Measurements from ENCODE around the gene VTI1A.

Gene VTI1A

GRCh38 chr10:112793202-112793921 lies 346.3 kb downstream of the VTI1A start:
- no peak for DNase-seq

GRCh38 chr10:112794201-112794600 lies 347.2 kb downstream of the VTI1A start:
- DNase-seq: no peak

DNA sequence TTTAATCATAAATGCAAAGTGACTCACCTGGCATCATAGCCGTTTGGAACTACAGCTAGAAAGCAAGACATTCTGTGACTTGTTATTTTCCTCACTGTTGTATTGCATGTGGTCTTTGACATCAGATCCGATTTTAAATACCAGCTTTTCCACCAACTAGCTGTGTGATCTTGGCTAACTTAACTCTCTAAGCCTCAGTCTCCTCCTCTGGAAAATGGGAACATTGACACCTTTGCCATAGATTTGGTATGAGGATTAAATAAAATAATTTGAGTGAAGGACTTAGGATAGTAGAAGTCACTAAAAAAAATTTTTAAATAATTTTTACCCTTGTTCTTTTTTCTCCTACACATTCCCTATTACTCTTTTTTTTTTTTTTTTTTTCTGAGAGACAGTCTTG lies 348.1 kb downstream of the VTI1A start:
- no peak for DNase-seq

- DNase-seq: no peak
Measured at GRCh38 chr10:112797197-112797596, 350.2 kb downstream of the VTI1A start.

DNA sequence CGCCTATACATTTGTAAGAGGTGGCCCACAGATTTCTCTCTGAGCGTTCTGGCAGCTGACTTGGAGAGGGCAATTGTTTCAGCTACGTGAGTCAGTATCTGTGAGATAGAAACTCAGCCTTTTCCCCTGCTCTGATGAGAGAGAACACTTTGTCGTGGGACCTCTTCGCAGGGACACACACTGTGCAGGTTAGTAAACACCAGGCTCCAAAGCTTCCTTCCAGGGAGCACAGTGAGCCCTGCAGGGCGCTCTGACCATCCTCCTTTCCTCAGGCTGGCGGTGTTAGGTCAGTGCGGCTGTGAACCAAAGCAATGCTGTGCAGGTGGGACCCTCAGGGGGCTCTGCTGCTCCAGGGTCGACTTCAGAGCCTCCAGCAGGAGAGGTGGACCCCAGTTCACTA lies 350.8 kb downstream of the VTI1A start:
- no peak for DNase-seq

GRCh38 chr10:112799038-112799437 lies 352.0 kb downstream of the VTI1A start:
- no peak for DNase-seq

DNA sequence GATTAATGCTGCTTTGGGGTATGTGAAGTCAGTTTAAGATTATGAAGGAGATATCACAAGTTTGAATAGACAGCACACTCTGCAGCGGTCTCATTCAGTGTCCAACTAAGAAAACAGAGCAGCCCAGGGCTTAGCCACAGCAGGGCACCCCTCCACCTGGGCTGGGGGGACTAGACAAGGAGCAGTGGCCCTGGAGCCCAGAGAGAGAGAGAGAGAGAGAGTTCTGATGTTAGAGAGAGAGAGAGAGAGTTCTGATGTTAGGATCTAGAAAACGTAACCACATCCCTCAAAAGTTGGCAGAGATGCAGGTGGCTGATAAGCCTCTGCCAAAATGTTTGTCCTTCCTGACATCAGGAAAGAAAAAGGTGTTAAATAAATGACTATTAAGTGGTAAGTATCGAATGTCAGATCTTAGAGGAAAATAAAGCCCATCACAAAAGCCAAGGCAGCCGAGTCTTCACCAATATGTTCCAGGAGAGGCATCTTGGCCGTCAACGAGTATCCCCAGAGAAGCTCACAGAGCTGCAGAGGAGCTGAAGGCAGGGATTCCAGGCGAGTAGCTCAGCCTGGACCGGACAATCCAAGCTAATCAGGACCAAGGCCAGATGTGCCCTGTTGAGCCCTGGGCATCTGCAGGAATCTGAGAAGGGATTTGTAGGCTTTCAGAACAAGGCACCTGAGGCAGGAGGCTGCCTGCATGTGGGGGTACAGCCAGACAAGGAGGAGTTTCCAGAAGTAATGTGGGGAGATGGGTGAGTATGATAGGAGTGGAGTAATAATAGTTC lies 352.9 kb downstream of the VTI1A start:
- no peak for DNase-seq

GRCh38 chr10:112801004-112801403 lies 354.0 kb downstream of the VTI1A start:
- no peak for DNase-seq

DNA sequence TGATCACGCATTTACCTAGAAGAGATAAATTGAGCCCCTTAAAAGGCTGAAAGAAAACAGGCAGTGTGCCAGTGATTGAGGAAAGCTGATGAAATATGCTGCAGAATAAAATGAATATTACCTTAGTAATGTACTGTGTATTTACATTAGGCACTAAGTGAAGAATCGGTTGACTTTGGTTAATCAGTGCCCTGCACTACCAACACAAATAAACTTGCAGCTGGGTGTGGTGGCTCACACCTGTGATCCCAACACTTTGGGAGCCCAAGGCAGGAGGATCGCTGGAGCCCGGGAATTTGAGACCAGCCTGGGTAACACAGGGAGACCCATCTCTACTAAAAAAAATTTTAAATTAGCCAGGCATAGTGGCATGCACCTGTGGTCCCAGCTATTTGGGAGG lies 354.7 kb downstream of the VTI1A start:
- DNase-seq: no peak

DNA sequence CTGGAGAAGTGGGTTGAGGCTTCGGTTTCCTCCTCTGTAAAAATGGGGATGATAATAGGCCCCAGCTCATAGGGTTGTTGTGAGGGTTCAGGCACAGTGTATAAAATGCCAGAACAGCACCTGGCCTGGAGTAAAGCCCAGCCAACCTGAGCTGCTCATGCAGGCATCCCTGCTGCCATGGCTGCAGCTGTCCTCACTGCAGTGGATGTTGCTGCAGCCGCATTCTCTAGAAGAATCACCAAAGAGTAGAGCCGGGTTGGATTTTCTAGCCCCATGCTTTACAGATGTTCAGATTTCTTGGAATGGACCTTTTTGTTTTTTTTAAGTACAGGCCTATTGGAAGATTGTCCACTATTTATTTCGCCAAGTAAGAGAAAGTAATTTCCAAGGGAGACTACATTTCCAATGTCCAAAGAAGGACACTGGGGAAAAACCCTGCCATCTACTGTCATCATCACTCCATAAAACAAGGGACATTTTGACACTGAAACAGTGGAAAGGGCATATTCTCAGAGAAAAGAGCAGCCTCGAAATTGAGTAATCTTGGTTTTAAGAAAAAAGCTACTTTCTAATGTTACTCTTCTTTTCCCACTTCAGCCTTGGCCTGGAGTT lies 355.5 kb downstream of the VTI1A start:
- no peak for DNase-seq

GRCh38 chr10:112803961-112804401 lies 357.0 kb downstream of the VTI1A start:
- DNase-seq: no peak

GRCh38 chr10:112805254-112805590 lies 358.2 kb downstream of the VTI1A start:
- DNase-seq: no peak

- no peak for DNase-seq
Measured at GRCh38 chr10:112805701-112806100, 358.7 kb downstream of the VTI1A start.

DNA sequence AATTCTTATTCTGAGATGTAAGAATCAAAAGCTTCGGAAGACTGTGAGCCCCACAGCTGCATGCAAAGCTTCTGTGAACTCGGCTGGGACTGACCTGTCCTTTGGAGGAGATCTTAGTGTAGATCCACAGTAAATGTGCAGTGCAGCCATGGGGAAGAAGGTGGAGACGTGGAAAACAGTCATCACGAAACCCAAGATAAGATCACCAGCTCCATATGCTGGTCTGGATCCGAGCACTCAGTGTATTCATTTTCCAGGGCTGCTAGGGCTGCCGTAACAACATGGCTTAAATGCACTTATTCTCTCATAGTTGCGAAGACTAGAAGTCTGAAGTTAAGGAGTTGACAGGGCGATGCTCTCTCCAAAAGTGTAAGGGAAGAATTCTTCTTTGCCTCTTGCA lies 360.0 kb downstream of the VTI1A start:
- DNase-seq: no peak

GRCh38 chr10:112809736-112810135 lies 362.7 kb downstream of the VTI1A start:
- no peak for DNase-seq

DNA sequence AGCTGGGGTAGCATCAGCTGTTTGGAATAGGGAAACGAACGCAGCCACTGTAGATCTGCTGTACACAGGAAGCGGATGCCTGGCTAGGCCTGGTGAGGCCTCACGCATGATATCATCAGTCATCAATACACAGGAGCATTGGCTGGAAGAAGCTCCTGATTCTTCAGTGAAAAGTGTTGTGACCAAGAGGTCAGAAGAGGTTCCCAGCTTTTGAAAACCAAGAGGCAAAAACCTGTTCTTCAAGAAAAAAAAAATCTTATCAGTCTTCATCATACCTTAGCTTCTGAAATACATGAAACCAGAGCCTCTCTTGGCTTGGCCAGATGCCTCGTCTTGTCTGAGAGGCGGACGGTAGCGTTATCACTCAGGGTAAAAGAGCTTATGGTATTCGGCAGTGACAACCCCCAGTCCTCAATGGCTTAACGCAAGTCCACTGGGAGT lies 363.7 kb downstream of the VTI1A start:
- no peak for DNase-seq

DNA sequence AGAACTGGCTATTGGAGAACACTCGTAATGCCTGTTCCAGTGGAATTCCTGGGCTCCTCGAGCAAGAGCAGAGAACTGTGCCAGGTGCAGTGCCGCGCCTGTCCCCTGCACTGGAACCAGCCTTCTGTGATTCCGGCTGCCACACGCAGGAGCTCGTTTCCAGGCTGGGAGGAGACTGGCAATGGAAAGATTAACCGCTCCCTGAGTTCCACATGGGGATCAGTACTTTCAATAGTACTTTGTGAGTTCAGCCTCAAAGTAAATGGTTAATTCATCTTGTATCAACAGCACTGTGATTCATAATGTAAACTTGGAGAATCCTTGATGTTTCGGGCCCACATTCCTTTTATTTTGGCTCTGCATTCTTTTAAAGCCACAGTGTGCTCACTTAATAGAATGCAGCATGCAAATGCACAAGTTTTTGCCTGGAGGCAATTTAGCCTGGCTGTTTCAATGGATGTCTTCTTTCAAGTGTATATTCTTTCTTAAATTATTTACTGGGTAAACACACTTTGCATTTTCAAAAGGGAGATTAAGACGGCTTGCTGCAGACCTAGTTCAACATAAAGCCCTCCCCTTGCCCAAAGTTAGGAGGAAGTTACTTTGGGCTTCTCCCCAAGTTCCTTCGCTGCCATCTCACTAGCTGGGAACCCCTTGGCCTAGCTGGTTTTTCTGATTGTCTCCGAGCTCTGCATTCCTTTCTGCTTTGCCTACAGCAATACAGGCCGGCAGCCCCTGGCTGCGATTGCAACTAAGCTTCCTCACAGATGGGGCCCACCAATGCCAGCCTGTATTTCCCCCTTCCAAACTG lies 364.9 kb downstream of the VTI1A start:
- no peak for DNase-seq

- no peak for DNase-seq
Measured at GRCh38 chr10:112812586-112812985, 365.6 kb downstream of the VTI1A start.

GRCh38 chr10:112813866-112814591 lies 367.0 kb downstream of the VTI1A start:
- DNase-seq: peak; percentile 68

GRCh38 chr10:112815269-112816032 lies 368.4 kb downstream of the VTI1A start:
- peak; percentile 52 for DNase-seq

DNA sequence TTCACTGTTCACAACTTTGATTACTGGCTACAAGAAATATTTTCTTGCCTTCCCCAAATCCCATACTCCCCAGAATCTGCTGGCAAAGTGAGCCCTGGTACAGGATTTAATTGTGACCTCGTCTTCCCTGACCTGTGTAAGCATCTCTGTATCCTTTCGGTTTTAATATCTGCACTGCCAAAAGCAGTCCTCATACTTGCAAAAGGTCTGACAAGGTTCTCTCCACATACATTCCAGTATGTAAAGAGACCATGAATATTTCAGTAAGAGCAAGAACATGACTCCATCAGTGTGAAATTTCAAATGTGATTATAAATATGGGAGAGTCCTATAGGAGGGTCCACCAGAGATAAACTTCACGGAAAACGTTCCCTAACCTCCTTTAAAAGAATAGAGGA lies 369.0 kb downstream of the VTI1A start:
- no peak for DNase-seq

- no peak for DNase-seq
Measured at GRCh38 chr10:112816891-112817290, 369.9 kb downstream of the VTI1A start.

Measured in activated CD4-positive, alpha-beta T cell treated with anti-CD3 and anti-CD28 coated beads, Interleukin-2, amount 50 U/mL, for 16 hours (primary cell).